ENCODE data around the gene TTC1.
A peak's percentile ranks its signal among the peaks of the same experiment; 100 is the strongest.

TTC1 gene

DNA sequence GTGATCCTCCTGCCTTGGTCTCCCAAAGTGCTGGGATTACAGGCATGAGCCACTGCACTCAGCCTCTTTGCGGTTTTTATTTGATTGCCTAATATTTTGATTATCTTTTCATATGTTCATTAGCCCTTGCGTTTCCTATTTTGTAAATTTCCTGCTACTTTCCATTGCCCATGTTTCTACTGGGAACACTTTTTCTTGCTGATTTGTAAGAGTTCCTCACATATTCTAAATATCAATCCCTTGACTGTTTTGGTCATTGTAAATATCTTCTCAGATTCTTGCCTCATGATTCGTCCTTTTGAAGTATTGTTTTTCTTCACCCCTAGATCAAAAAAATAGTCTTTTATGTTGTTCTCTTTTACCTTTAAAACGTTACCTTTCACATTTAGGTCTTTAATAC lies 37.9 kb upstream of the TTC1 start:
- H3K9me3 ChIP-seq (ENCODE audit: insufficient read depth, low read length): no peaks in the 10 kb centered on the region
- H3K4me3 ChIP-seq (ENCODE audit: insufficient read length, low read depth): no peak overlapping the region
- TF ChIP-seq YY1 (IDR thresholded peaks at IDR 0.05; ENCODE audit: insufficient read depth, insufficient read length): no peak
- TF ChIP-seq SUZ12 (IDR thresholded peaks at IDR 0.05; ENCODE audit: extremely low read depth, insufficient read depth, insufficient read length): no peak
- TF ChIP-seq ZNF274 (IDR thresholded peaks at IDR 0.05; ENCODE audit: low read depth, low read length): no peak
- no peak for DNase-seq (ENCODE audit: low read depth, low spot score)
- H3K4me1 ChIP-seq (ENCODE audit: insufficient read depth, insufficient read length): no peaks in the 10 kb centered on the region
- peaks cover 45% of the 10 kb centered on the region for H3K27me3 ChIP-seq (ENCODE audit: insufficient read depth, insufficient read length)
- no peak overlapping the region for H3K9ac ChIP-seq (ENCODE audit: insufficient read length, low read depth)
- H3K36me3 ChIP-seq (ENCODE audit: insufficient read depth, insufficient read length, low read length): no peaks in the 10 kb centered on the region

DNA sequence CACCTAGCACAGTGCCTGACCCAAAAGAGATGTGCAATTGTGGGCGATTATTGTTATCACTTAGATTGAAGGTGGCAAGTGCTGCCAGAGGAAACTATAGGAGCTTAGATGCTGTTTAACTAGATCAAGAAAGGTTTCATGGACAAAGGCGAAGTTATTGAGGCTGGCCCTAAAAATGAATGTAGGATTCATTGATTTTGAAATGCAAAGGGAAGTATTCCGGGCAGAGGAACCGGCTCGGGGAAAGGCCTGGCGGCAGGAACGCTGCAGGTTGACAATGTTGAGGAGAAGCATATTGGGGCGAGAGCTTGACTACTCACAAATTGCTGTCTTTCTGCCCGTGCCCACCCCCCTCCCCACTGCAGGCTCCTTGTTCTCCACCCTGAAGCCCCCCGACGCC lies 37.4 kb upstream of the TTC1 start:
- Histone ChIP-seq H3K9ac (ENCODE audit: insufficient read length, low read depth) (peak overlapping the region; percentile 56), H3K4me1 (ENCODE audit: insufficient read depth, insufficient read length) (no peaks in the 10 kb centered on the region), H3K36me3 (ENCODE audit: insufficient read depth, insufficient read length, low read length) (no peaks in the 10 kb centered on the region), H3K4me3 (ENCODE audit: insufficient read length, low read depth) (peak overlapping the region; percentile 45), H3K27me3 (ENCODE audit: insufficient read depth, insufficient read length) (peaks cover 45% of the 10 kb centered on the region), H3K9me3 (ENCODE audit: insufficient read depth, low read length) (no peaks in the 10 kb centered on the region)
- no peak for TF ChIP-seq ZNF274 (IDR thresholded peaks at IDR 0.05; ENCODE audit: low read depth, low read length)
- TF ChIP-seq SUZ12 (IDR thresholded peaks at IDR 0.05; ENCODE audit: extremely low read depth, insufficient read depth, insufficient read length): no peak
- TF ChIP-seq YY1 (IDR thresholded peaks at IDR 0.05; ENCODE audit: insufficient read depth, insufficient read length): no peak
- DNase-seq (ENCODE audit: low read depth, low spot score): no peak

GRCh38 chr5:159971931-159972461 lies 36.9 kb upstream of the TTC1 start:
- Histone ChIP-seq H3K27me3 (ENCODE audit: insufficient read depth, insufficient read length) (peaks cover 45% of the 10 kb centered on the region), H3K4me3 (ENCODE audit: insufficient read length, low read depth) (peak overlapping the region; percentile 45), H3K4me1 (ENCODE audit: insufficient read depth, insufficient read length) (no peaks in the 10 kb centered on the region), H3K36me3 (ENCODE audit: insufficient read depth, insufficient read length, low read length) (no peaks in the 10 kb centered on the region), H3K9ac (ENCODE audit: insufficient read length, low read depth) (peak overlapping the region; percentile 56), H3K9me3 (ENCODE audit: insufficient read depth, low read length) (no peaks in the 10 kb centered on the region)
- TF ChIP-seq YY1 (IDR thresholded peaks at IDR 0.05; ENCODE audit: insufficient read depth, insufficient read length) (no peak), SUZ12 (IDR thresholded peaks at IDR 0.05; ENCODE audit: extremely low read depth, insufficient read depth, insufficient read length) (peak; percentile 10)
- DNase-seq (ENCODE audit: low read depth, low spot score): no peak

DNA sequence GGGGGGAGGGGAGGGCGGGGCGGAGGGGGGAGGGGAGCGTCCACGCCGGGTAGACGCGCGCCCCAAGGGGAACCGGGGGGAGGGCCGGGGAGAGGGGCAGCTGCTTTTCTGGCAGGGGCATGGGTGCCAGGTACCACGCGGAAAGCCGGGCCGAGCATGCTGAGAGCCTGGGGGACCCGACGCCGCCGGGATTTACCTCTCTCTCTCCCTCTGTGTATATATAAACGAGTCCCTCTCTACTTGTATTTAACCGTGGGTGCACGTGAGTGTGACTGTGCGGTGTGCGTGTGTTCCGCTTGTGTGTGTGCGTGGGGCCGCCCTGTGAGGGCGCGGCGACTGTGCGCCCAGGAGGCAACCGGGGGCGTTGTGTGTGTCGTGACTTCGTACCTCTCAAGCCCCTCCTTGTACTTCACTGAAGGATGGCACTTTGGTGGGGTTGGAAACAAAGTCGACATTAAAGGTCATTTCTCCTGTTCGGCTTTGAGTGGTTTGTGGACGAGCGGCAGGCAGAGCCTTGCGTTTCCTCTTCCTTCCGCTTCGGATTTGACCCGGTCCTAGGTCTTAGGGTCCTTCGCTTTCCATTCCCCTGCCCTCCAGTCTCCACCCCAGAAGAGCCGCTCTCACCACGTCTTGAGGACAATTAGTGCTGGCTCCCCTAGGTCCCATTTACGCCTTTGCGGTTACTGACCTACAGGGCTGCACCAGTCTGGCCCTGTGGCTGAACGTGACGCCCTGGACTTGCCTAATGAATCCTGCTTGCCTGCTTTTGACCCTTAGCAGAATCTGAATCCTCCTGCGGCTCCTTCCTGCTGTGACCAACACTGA lies 36.2 kb upstream of the TTC1 start:
- Histone ChIP-seq H3K9ac (ENCODE audit: insufficient read length, low read depth) (no peak overlapping the region), H3K4me3 (ENCODE audit: insufficient read length, low read depth) (no peak overlapping the region), H3K36me3 (ENCODE audit: insufficient read depth, insufficient read length, low read length) (no peaks in the 10 kb centered on the region), H3K4me1 (ENCODE audit: insufficient read depth, insufficient read length) (no peaks in the 10 kb centered on the region), H3K27me3 (ENCODE audit: insufficient read depth, insufficient read length) (peaks cover 45% of the 10 kb centered on the region), H3K9me3 (ENCODE audit: insufficient read depth, low read length) (no peaks in the 10 kb centered on the region)
- DNase-seq (ENCODE audit: low read depth, low spot score): no peak
- TF ChIP-seq SUZ12 (IDR thresholded peaks at IDR 0.05; ENCODE audit: extremely low read depth, insufficient read depth, insufficient read length) (no peak), ZNF274 (IDR thresholded peaks at IDR 0.05; ENCODE audit: low read depth, low read length) (no peak), YY1 (IDR thresholded peaks at IDR 0.05; ENCODE audit: insufficient read depth, insufficient read length) (no peak)

GRCh38 chr5:159975462-159976019 lies 33.4 kb upstream of the TTC1 start:
- Histone ChIP-seq H3K9me3 (ENCODE audit: insufficient read depth, low read length) (no peaks in the 10 kb centered on the region), H3K27me3 (ENCODE audit: insufficient read depth, insufficient read length) (peaks cover 35% of the 10 kb centered on the region), H3K4me3 (ENCODE audit: insufficient read length, low read depth) (no peak overlapping the region), H3K9ac (ENCODE audit: insufficient read length, low read depth) (no peak overlapping the region), H3K36me3 (ENCODE audit: insufficient read depth, insufficient read length, low read length) (no peaks in the 10 kb centered on the region), H3K4me1 (ENCODE audit: insufficient read depth, insufficient read length) (no peaks in the 10 kb centered on the region)
- no peak for DNase-seq (ENCODE audit: low read depth, low spot score)
- no peak for TF ChIP-seq SUZ12 (IDR thresholded peaks at IDR 0.05; ENCODE audit: extremely low read depth, insufficient read depth, insufficient read length)

DNA sequence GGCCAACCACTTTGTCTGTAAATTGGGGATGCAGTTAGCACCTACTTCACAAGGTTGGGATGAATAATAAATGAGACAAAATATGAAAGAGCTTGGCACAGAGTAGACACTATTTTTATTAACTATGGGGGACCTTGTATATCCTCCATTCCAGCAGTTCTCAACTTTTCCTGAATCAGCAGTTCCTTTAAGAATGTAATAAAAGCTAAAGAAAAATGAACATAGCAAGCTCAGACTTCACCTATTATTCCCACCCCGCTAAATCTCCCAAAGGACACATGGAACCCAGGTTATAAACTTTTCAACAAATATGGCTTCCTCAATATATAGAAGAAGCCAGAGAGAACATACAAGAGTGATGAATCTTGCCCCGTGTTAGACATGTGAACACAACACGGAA lies 32.0 kb upstream of the TTC1 start:
- no peak for DNase-seq (ENCODE audit: low read depth, low spot score)
- TF ChIP-seq YY1 (IDR thresholded peaks at IDR 0.05; ENCODE audit: insufficient read depth, insufficient read length) (no peak), ZNF274 (IDR thresholded peaks at IDR 0.05; ENCODE audit: low read depth, low read length) (no peak), SUZ12 (IDR thresholded peaks at IDR 0.05; ENCODE audit: extremely low read depth, insufficient read depth, insufficient read length) (no peak)
- Histone ChIP-seq H3K4me1 (ENCODE audit: insufficient read depth, insufficient read length) (no peaks in the 10 kb centered on the region), H3K27me3 (ENCODE audit: insufficient read depth, insufficient read length) (peaks cover 21% of the 10 kb centered on the region), H3K9me3 (ENCODE audit: insufficient read depth, low read length) (no peaks in the 10 kb centered on the region), H3K36me3 (ENCODE audit: insufficient read depth, insufficient read length, low read length) (no peaks in the 10 kb centered on the region), H3K4me3 (ENCODE audit: insufficient read length, low read depth) (no peak overlapping the region), H3K9ac (ENCODE audit: insufficient read length, low read depth) (no peak overlapping the region)

DNA sequence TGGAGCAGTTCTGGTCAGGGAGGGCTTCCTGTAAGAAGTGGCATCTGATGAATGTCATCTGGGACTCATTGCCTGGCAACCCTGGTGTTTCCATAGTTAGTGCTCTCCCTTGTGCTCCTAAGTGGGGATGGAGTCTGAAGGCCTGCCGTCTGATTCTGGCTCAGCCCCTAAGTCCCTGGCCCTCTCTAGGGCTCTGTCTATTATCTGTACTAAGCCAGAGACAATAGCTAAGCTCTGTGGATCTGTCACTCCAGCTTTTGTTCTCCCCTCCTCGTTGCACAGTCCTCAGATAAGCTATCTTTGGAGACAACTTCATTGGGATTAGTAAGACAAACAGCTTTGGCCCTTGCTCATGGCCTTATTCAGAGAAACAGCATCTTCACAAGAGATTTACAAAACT lies 30.6 kb upstream of the TTC1 start:
- Histone ChIP-seq H3K4me1 (ENCODE audit: insufficient read depth, insufficient read length) (no peaks in the 10 kb centered on the region), H3K4me3 (ENCODE audit: insufficient read length, low read depth) (no peak overlapping the region), H3K9me3 (ENCODE audit: insufficient read depth, low read length) (no peaks in the 10 kb centered on the region), H3K36me3 (ENCODE audit: insufficient read depth, insufficient read length, low read length) (no peaks in the 10 kb centered on the region), H3K27me3 (ENCODE audit: insufficient read depth, insufficient read length) (peaks cover 7% of the 10 kb centered on the region), H3K9ac (ENCODE audit: insufficient read length, low read depth) (no peak overlapping the region)
- DNase-seq (ENCODE audit: low read depth, low spot score): no peak
- TF ChIP-seq YY1 (IDR thresholded peaks at IDR 0.05; ENCODE audit: insufficient read depth, insufficient read length): no peak
- no peak for TF ChIP-seq SUZ12 (IDR thresholded peaks at IDR 0.05; ENCODE audit: extremely low read depth, insufficient read depth, insufficient read length)
- TF ChIP-seq ZNF274 (IDR thresholded peaks at IDR 0.05; ENCODE audit: low read depth, low read length): no peak

Measured in NT2/D1 (cell line).